Thoracic aorta (tissue), 2 donors: ENCODE results near the gene TBCCD1. TPM values are rescaled to one million over a fixed set of nuclear protein-coding genes. Genes with fewer than 3 reads are reported as not detected.
"Not testable (repeated sequence)": the region's sequence is repeated elsewhere in the genome, so short reads cannot be mapped to it uniquely, and the experiment has no call there.

Experiments
- ATAC-seq: fragments of 150-250 bp; one replicate; pipeline ENCODE4 v1.8.0; 2017; ENCODE audit warnings: low read depth; ENCODE audit not compliant: insufficient number of reproducible peaks, low FRiP score
- DNase-seq: peaks from one replicate; pipeline ENCODE4 v3.0.0-alpha.2; 2020; ENCODE audit warnings: low spot score
- H3K27ac ChIP-seq, 2 donors: fragments of 200-600 bp; sonication (generic); 1 replicate in 1 of 2; 2 replicates in 1 of 2; pipeline ENCODE4 v1.5.1; 2016; ENCODE audit warnings: mild to moderate bottlenecking in 2 of 2, moderate library complexity in 2 of 2
- H3K27me3 ChIP-seq: fragments of 200-600 bp; sonication (generic); replicated peaks from 2 replicates; pipeline ENCODE4 v1.6.0; 2016; ENCODE audit warnings: mild to moderate bottlenecking; ENCODE audit not compliant: insufficient read depth
- H3K36me3 ChIP-seq: fragments of 200-600 bp; sonication (generic); one replicate; pipeline ENCODE4 v1.5.1; 2016
- H3K4me1 ChIP-seq, 2 donors: fragments of 200-600 bp; sonication (generic); 1 replicate in 1 of 2; 2 replicates in 1 of 2; pipeline versions ENCODE4 v1.5.1 to v1.6.0; 2016; ENCODE audit warnings: low read depth in 2 of 2, mild to moderate bottlenecking in 1 of 2; ENCODE audit not compliant: control insufficient read depth in 1 of 2
- H3K4me3 ChIP-seq: fragments of 200-600 bp; sonication (generic); 2 replicates; pipeline ENCODE4 v1.5.1; 2016; ENCODE audit warnings: mild to moderate bottlenecking
- H3K9me3 ChIP-seq: fragments of 200-600 bp; sonication (generic); 2 replicates; pipeline ENCODE4 v1.5.1; 2016
- CTCF ChIP-seq: fragments of 200-600 bp; sonication (generic); IDR thresholded peaks from one replicate; pipeline ENCODE4 v1.5.1; 2019; ENCODE audit warnings: antibody characterized with exemption
- total RNA-seq, 2 donors: library from RNA; depleted of rRNA; stranded (reverse); fragments of >200 nt; gene quantifications; one replicate each; pipeline versions ENCODE4 v1.1.0 to v1.2.3, GENCODE V29; 2016

TBCCD1 gene
- total RNA-seq, 2 donors from 2014 or later = 10.2 to 25.8 TPM

DNA sequence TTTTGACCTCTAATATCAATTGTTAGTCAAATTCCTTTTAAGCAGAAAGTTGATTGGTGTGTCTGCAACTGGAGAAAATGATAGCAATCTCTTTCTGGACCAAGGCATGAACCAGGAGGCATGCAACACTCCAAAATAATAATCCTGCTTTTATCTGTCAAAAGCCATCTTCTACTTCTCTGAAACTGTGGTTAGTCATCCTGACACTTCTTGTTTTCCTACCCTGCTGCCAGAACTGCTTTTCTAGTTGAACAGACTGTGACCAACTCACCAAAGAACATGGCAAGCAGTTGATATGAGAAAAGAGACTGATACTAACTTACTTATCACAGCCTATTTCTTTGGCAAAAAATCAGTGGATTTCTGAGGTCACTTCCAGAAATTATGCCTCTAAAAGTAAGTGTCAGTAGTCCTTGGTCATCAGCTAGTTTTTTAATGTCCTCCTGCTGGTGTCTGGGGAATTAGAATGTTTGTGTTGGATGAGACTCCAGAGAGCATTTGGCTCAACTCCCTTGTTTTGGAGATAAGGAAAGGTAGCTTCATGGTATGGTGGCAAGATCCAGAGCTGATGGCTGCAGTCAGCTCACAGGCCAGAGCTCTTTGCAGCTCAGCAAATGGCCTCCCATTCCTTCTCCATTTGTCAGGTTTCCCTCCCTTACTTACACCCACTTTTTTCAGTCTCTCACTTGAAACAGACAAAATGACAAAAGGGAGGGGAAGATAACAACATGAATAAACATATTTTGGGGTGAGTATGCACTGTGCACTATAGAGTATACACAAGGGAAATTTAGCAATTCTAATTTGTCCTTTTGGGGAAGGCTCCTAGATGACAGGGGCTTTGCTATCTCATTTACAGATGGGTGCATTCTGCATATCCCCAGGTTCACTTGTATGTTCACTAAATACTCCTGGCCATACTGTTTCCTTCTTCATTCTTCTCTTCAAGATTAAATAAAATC is 30.0 kb downstream of the TBCCD1 start:
- no peak for ATAC-seq
- no peak overlapping the region for H3K27ac ChIP-seq

DNA sequence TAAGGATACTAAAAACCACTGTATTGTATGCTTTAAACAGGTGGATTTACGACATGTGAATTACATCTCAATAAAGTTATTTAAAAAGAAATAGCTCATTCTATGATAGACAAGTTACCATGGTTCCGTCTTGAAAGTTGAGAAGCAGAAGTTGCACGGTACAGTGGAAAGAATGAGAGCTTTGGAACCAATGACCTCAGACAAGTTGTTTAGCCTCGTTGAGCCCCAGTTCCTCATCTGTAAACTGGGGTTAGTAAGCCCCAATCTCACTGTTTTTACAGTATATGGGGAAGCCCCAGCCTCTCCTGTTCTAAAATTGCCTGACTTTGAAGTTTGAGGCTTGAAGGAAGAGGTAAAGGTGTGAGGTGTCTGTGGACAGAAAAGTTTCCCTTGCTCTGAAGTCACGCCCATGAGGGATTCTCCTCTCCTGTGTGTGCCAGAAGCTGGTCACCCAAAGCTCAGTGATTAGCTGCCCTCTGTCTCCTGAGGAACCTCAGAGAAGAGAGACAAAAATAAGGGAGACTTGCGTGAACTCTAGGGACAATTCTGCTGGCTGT is 32.9 kb downstream of the TBCCD1 start:
- Histone ChIP-seq H3K4me1 (no peaks in the 10 kb centered on the region), H3K9me3 (no peaks in the 10 kb centered on the region), H3K36me3 (no peaks in the 10 kb centered on the region), H3K27me3 (no peaks in the 10 kb centered on the region), H3K4me3 (no peak overlapping the region), H3K27ac (no peak overlapping the region)
- no peak for DNase-seq
- no peak for TF ChIP-seq CTCF
- ATAC-seq = no peak

More for the DNA sequence above, 30.0 kb downstream of the TBCCD1 start:
- TF ChIP-seq CTCF = no peak
- Histone ChIP-seq H3K4me1 (peaks cover 0 to 6% of the 10 kb centered on the region in 2 donors), H3K9me3 (no peaks in the 10 kb centered on the region), H3K27me3 (no peaks in the 10 kb centered on the region), H3K36me3 (no peaks in the 10 kb centered on the region), H3K4me3 (no peak overlapping the region)
- no peak for DNase-seq

DNA sequence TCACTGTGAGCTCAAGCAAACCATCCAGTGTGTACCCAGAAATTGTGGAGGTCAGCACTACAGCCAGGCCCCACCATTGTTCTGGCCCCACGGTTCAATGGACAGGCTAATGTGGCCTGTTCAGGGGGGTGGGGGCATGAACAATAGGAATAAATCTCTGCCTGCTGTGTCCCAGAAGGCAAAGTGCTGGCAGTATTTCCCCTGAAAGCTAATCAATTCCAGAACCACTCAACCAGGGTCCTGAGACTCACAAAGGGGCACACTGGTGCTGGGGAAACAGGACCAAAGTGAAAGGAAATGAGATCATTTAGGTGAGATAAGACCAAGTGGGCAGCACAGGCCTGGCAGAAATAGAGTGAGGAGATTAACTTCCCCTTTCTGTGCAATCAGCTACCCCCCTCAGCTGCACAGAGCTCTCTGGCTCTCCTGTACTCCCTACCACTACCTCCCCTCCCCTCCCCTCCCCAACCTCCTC is 34.5 kb downstream of the TBCCD1 start:
- TF ChIP-seq CTCF = no peak
- Histone ChIP-seq H3K4me1 (no peaks in the 10 kb centered on the region), H3K36me3 (no peaks in the 10 kb centered on the region), H3K27me3 (no peaks in the 10 kb centered on the region), H3K9me3 (no peaks in the 10 kb centered on the region), H3K4me3 (no peak overlapping the region), H3K27ac (no peak overlapping the region)
- ATAC-seq = no peak
- DNase-seq = no peak

GRCh38 chr3:186531694-186532093 is 35.4 kb downstream of the TBCCD1 start:
- not testable (repeated sequence) for H3K9me3 ChIP-seq, H3K36me3 ChIP-seq, H3K4me1 ChIP-seq, DNase-seq, H3K4me3 ChIP-seq, H3K27ac ChIP-seq, ATAC-seq, H3K27me3 ChIP-seq

GRCh38 chr3:186530415-186530814 is 36.7 kb downstream of the TBCCD1 start:
- Histone ChIP-seq H3K4me3 (no peak overlapping the region), H3K27ac (no peak overlapping the region), H3K36me3 (no peaks in the 10 kb centered on the region), H3K9me3 (no peaks in the 10 kb centered on the region), H3K4me1 (no peaks in the 10 kb centered on the region), H3K27me3 (no peaks in the 10 kb centered on the region)
- ATAC-seq (no peak), DNase-seq (no peak)
- TF ChIP-seq CTCF = no peak
